K562 (cell line): ENCODE data around the gene OSBPL3. TPM values are rescaled to one million over a fixed set of nuclear protein-coding genes. Genes with fewer than 3 reads are reported as not detected.

Source experiments
- ATAC-seq: fragments of 200-7000 bp; cut with Tn5 transposase; 3 replicates; pipeline ENCODE4 v1.9.1; 2020; ENCODE audit warnings: moderate library complexity
- BruUV-seq: library from RNA; stranded (reverse); fragments of 400-500 nt; replicated peaks from 2 replicates; lab custom pipeline; 2021; lab: Mats Ljungman, UMichigan
- CTCF ChIA-PET: fragments of 300-600 bp; formaldehyde crosslinking; extraction: SDS; loops from one replicate; lab custom pipeline; 2021; ENCODE audit warnings: low intra/inter-chr PET ratio; lab: Yijun Ruan, JAX
- POLR2A ChIA-PET: fragments of 300-600, 350-650 bp; sonication (Branson Sonifier 250); formaldehyde crosslinking; extraction: SDS; loops from one replicate; lab custom pipeline; 2021; ENCODE audit warnings: antibody characterized with exemption, inconsistent platforms; lab: Yijun Ruan, JAX
- DNase-seq, 4 experiments: peaks; one replicate each; pipeline versions ENCODE4 v3.0.0 to v3.0.0-alpha.2; 2011 to 2018; ENCODE audit warnings: low spot score in 3 of 4, mixed read lengths in 3 of 4; ENCODE audit errors: extremely low read depth in 1 of 4
- FAIRE-seq: peaks from 2 replicates; lab custom pipeline; 2011; peaks lifted over from hg19 to GRCh38; lab: Jason Lieb, UNC
- H2AFZ ChIP-seq: 2 replicates; pipeline ENCODE4 v1.6.0; 2011; ENCODE audit warnings: low read depth, low read length, control low read depth, inconsistent platforms
- H3K27ac ChIP-seq: fragments of 200-600 bp; 3 replicates; pipeline ENCODE4 v1.8.0; 2011; ENCODE audit warnings: low read depth, mild to moderate bottlenecking, control low read depth, inconsistent platforms, low read length, moderate library complexity, mixed read lengths; ENCODE audit errors: extremely low read depth
- H3K27me3 ChIP-seq, 2 experiments: fragments of 300-600 bp in 1 of 2; 2 replicates in 1 of 2; 3 replicates in 1 of 2; pipeline versions ENCODE4 v1.6.0 to v1.8.0; 2011; ENCODE audit warnings: inconsistent platforms in 2 of 2, low read length in 2 of 2, mild to moderate bottlenecking in 1 of 2, mixed read lengths in 1 of 2, moderate library complexity in 1 of 2; ENCODE audit not compliant: control insufficient read depth in 2 of 2, insufficient read depth in 2 of 2
- H3K36me3 ChIP-seq: fragments of 300-600 bp; 3 replicates; pipeline ENCODE4 v1.8.0; 2011; ENCODE audit warnings: mild to moderate bottlenecking, low read length, inconsistent platforms; ENCODE audit not compliant: control insufficient read depth, insufficient read depth
- H3K4me1 ChIP-seq, 2 experiments: fragments of 200-600 bp in 1 of 2; replicated peaks in 1 of 2; 2 replicates in 1 of 2; 3 replicates in 1 of 2; pipeline versions ENCODE4 v1.5.1 to v1.8.0; 2011; ENCODE audit warnings: inconsistent platforms in 2 of 2, low read length in 2 of 2, mild to moderate bottlenecking in 1 of 2, mixed read lengths in 1 of 2, moderate library complexity in 1 of 2; ENCODE audit not compliant: control insufficient read depth in 2 of 2, insufficient read depth in 2 of 2
- H3K4me2 ChIP-seq: 2 replicates; pipeline ENCODE4 v1.6.1; 2011; ENCODE audit warnings: low read length, control low read depth, inconsistent platforms, mixed read lengths; ENCODE audit not compliant: insufficient read depth
- H3K4me3 ChIP-seq: fragments of 200-600 bp; sonication (generic), shearing (Covaris generic); 2 replicates; pipeline ENCODE4 v1.5.1; 2016; ENCODE audit warnings: control low read depth, inconsistent platforms
- H3K79me2 ChIP-seq: fragments of 200-600 bp; 3 replicates; pipeline ENCODE4 v1.8.0; 2011; ENCODE audit warnings: low read length, inconsistent platforms; ENCODE audit not compliant: control insufficient read depth, insufficient read depth
- H3K9ac ChIP-seq, 2 experiments: 2 replicates each; pipeline versions ENCODE4 v1.6.0 to v1.6.1; 2011; ENCODE audit warnings: low read depth in 2 of 2, low read length in 2 of 2, control low read depth in 1 of 2, inconsistent platforms in 1 of 2, mild to moderate bottlenecking in 1 of 2, mixed read lengths in 1 of 2; ENCODE audit not compliant: insufficient read depth in 1 of 2
- H3K9me1 ChIP-seq: one replicate; pipeline ENCODE4 v1.6.0; 2011; ENCODE audit warnings: inconsistent platforms, mild to moderate bottlenecking, low read length, moderate library complexity; ENCODE audit not compliant: control insufficient read depth, insufficient read depth
- H3K9me3 ChIP-seq: replicated peaks from 2 replicates; pipeline ENCODE4 v1.5.1; 2011; ENCODE audit warnings: low read depth, low read length, inconsistent platforms; ENCODE audit not compliant: control insufficient read depth, insufficient read depth
- H4K20me1 ChIP-seq: replicated peaks from 2 replicates; pipeline ENCODE4 v1.6.1; 2011; ENCODE audit warnings: low read length, inconsistent platforms, mixed read lengths; ENCODE audit not compliant: control insufficient read depth, insufficient read depth
- BRCA1 ChIP-seq, 2 experiments: fragments of 450-650 bp in 1 of 2; sonication (generic) in 1 of 2; formaldehyde crosslinking in 1 of 2; IDR thresholded peaks; 2 replicates each; pipeline versions ENCODE4 v1.5.0 to v1.6.1; 2017 to 2020; ENCODE audit warnings: mild to moderate bottlenecking in 1 of 2, missing genetic modification reagents in 1 of 2
- L3MBTL2 ChIP-seq: fragments of 450-650 bp; IDR thresholded peaks from 2 replicates; pipeline ENCODE4 v1.6.1; 2016; ENCODE audit warnings: mild to moderate bottlenecking, moderate library complexity
- LCOR ChIP-seq: sonication (generic); formaldehyde crosslinking; IDR thresholded peaks from 2 replicates; pipeline ENCODE4 v1.8.0; 2022; ENCODE audit warnings: mild to moderate bottlenecking, missing genetic modification reagents
- PURB ChIP-seq: sonication (generic); formaldehyde crosslinking; IDR thresholded peaks from 2 replicates; pipeline ENCODE4 v1.9.0; 2021; ENCODE audit warnings: low read depth, mild to moderate bottlenecking, missing genetic modification reagents
- ZNF41 ChIP-seq: fragments of 250-450 bp; sonication (Bioruptor Pico); conservative IDR thresholded peaks from 2 replicates; pipeline ENCODE4 v1.4.0; 2020; ENCODE audit warnings: mild to moderate bottlenecking
- WGBS: fragments of 100-300 bp; shearing (Covaris generic); methylation state at CpG from one replicate; pipeline ENCODE4 v1.1.6; 2016; ENCODE audit warnings: low coverage, mixed read lengths; ENCODE audit not compliant: insufficient coverage; ENCODE audit errors: missing lambda C conversion rate; 5-methylcytosine and 5-hydroxymethylcytosine counted together
- in situ Hi-C: fragments of 300-500 bp; cut with MboI; formaldehyde crosslinking; loops from 4 replicates; pipeline ENCODE4 v1.15.0; 2018; ENCODE audit warnings: inconsistent platforms, mixed read lengths
- intact Hi-C: fragments of 100-400 bp; cut with micrococcal nuclease; formaldehyde crosslinking; loops from 2 replicates; pipeline ENCODE4 v1.14.2; 2022
- polyA plus RNA-seq, 8 experiments: library from polyadenylated mRNA; depleted of rRNA in 4 of 8; stranded (reverse) in 5 of 8; unstranded in 3 of 8; fragments of >200 nt; fragmentation: Nextera tagmentation in 2 of 8; fragmentation: Illumina TruSeq in 1 of 8; extraction: Ambion mirVana in 2 of 8; extraction: Trizol in 1 of 8; gene quantifications; 2 replicates each; pipeline versions ENCODE4 v1.2.1 to v1.2.3, GENCODE V29; 2011 to 2014; ENCODE audit warnings: inconsistent platforms in 1 of 8, missing spikeins in 1 of 8
- total RNA-seq, 7 experiments: library from RNA; depleted of rRNA in 6 of 7; stranded (reverse); fragments of >200 nt in 6 of 7; fragmentation: Illumina TruSeq in 2 of 7; extraction: Trizol in 2 of 7; gene quantifications; 2 replicates each; pipeline versions ENCODE4 v1.2.1 to v1.2.3, GENCODE V29; 2011 to 2021; ENCODE audit warnings: low replicate concordance in 1 of 7
- TF ChIP-seq, protein P1 (sequence below): sonication (generic); formaldehyde crosslinking; IDR thresholded peaks from 2 replicates; pipeline ENCODE4 v1.9.0; 2022; ENCODE audit warnings: mild to moderate bottlenecking, missing genetic modification reagents
- TF ChIP-seq, protein P2 (sequence below): fragments of 450-650 bp; formaldehyde crosslinking; IDR thresholded peaks from 2 replicates; pipeline ENCODE4 v1.4.0; 2022; ENCODE audit warnings: mild to moderate bottlenecking, moderate library complexity
- TF ChIP-seq, protein P3 (sequence below): IDR thresholded peaks from 2 replicates; pipeline ENCODE4 v1.6.1; 2012; ENCODE audit warnings: low read depth, low read length, improper control_type of control experiment, borderline replicate concordance
- TF ChIP-seq, protein P4 (sequence below): IDR thresholded peaks from 2 replicates; pipeline ENCODE4 v1.6.1; 2014; ENCODE audit warnings: antibody characterized with exemption

OSBPL3 gene
- total and polyA plus RNA-seq, 9 of the 15 experiments (the other 6 are each of a cell fraction or from before 2014, with no cell fraction given), result 4.8 to 37.2 (median 26.5) TPM

DNA sequence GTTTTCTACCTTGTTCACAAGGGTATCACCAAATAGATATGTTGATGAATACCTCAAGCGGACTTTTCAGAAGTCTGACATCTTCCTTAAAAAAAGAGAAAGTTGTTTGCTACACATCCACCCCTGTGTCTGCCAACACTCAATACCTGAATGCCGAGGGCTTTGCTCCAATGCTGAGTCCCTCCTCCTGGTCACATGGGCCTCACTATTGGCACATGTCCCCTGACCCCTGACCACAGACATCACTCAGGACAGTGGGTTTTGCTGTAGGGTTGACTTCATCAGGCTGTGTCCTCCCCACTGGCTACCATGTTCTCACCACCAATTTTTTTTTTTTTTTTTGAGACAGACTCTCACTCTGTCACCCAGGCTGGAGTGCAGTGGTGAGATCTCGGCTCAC lies 76.4 kb downstream of the OSBPL3 start:
- Histone ChIP-seq H3K36me3 (no peaks in the 10 kb centered on the region), H3K9ac (no peak overlapping the region), H3K9me1 (no peaks in the 10 kb centered on the region), H3K9me3 (no peaks in the 10 kb centered on the region), H3K4me3 (no peak overlapping the region), H3K27me3 (no peaks in the 10 kb centered on the region), H3K4me1 (peaks cover 18 to 71% of the 10 kb centered on the region in 2 experiments), H3K79me2 (peaks cover 88% of the 10 kb centered on the region), H3K27ac (no peak overlapping the region), H3K4me2 (no peak overlapping the region), H4K20me1 (no peaks in the 10 kb centered on the region), H2AFZ (no peak overlapping the region)
- WGBS, result 93% methylated on average over 2 of the region's 3 CpGs
- ATAC-seq (no peak), FAIRE-seq (no peak), DNase-seq (no peak)
- POLR2A ChIA-PET, result no interaction called here
- TF ChIP-seq PURB (CRISPR knock-in tag), result no peak
- TF ChIP-seq, protein P1, sequence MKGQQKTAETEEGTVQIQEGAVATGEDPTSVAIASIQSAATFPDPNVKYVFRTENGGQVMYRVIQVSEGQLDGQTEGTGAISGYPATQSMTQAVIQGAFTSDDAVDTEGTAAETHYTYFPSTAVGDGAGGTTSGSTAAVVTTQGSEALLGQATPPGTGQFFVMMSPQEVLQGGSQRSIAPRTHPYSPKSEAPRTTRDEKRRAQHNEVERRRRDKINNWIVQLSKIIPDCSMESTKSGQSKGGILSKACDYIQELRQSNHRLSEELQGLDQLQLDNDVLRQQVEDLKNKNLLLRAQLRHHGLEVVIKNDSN, result peak; percentile 53; the same call in 1 of the 2 replicates
- intact Hi-C loops, result no loop called here
- CTCF ChIA-PET, result interaction anchor here (0.7 kb wide), 1 partner anchor 163 kb away, joined by 3 read pairs; no protein-coding TSS in a partner anchor
- BruUV-seq, result no TSS peak
- in situ Hi-C loops, result no loop called here

DNA sequence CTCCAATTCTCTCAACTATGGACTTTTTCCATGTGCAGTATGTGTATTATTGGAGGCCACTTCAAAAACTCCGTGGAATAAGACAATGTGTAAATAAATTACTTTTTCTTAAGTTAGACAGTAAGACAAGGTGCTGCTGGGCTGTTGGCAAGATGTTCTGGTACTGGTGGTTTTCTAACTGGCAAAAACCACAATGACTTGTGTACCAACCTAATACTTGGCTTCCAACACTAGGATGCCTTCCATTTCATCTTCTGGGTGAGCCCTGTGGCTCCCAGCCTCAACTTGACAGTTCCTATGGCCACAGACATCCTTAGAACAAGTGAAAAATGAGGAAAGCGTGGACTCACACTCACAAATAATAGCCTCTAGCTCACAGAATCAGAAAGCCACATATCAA lies 77.0 kb downstream of the OSBPL3 start:
- FAIRE-seq (no peak), DNase-seq (no peak), ATAC-seq (no peak)
- H3K36me3 ChIP-seq, result no peaks in the 10 kb centered on the region
- H3K27ac ChIP-seq, result no peak overlapping the region
- ChIA-PET CTCF (no interaction called here), POLR2A (interaction anchor here (1.0 kb wide), 1 partner anchor 82 kb away, joined by 3 read pairs; no protein-coding TSS in a partner anchor)
- no peaks in the 10 kb centered on the region for H3K9me1 ChIP-seq
- peaks cover 88% of the 10 kb centered on the region for H3K79me2 ChIP-seq
- no peaks in the 10 kb centered on the region for H3K9me3 ChIP-seq
- no TSS peak for BruUV-seq
- no peak overlapping the region; the same call in 1 of the 2 replicates for H3K4me2 ChIP-seq
- peaks cover 17 to 65% of the 10 kb centered on the region in 2 experiments for H3K4me1 ChIP-seq
- 82% methylated on average over 2 of the region's 2 CpGs for WGBS
- no peak overlapping the region for H2AFZ ChIP-seq
- H3K9ac ChIP-seq, result no peak overlapping the region
- in situ Hi-C loops (no loop called here), intact Hi-C loops (no loop called here)
- H4K20me1 ChIP-seq, result no peaks in the 10 kb centered on the region
- H3K4me3 ChIP-seq, result no peak overlapping the region
- H3K27me3 ChIP-seq, result no peaks in the 10 kb centered on the region
- no peak for TF ChIP-seq BRCA1 (IDR thresholded peaks at IDR 0.05)
- TF ChIP-seq BRCA1 (CRISPR knock-in tag; IDR thresholded peaks at IDR 0.05), result no peak
- TF ChIP-seq, protein P2, sequence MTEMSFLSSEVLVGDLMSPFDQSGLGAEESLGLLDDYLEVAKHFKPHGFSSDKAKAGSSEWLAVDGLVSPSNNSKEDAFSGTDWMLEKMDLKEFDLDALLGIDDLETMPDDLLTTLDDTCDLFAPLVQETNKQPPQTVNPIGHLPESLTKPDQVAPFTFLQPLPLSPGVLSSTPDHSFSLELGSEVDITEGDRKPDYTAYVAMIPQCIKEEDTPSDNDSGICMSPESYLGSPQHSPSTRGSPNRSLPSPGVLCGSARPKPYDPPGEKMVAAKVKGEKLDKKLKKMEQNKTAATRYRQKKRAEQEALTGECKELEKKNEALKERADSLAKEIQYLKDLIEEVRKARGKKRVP (CRISPR knock-in tag), result no peak
- TF ChIP-seq L3MBTL2, result no peak
- TF ChIP-seq, protein P3, sequence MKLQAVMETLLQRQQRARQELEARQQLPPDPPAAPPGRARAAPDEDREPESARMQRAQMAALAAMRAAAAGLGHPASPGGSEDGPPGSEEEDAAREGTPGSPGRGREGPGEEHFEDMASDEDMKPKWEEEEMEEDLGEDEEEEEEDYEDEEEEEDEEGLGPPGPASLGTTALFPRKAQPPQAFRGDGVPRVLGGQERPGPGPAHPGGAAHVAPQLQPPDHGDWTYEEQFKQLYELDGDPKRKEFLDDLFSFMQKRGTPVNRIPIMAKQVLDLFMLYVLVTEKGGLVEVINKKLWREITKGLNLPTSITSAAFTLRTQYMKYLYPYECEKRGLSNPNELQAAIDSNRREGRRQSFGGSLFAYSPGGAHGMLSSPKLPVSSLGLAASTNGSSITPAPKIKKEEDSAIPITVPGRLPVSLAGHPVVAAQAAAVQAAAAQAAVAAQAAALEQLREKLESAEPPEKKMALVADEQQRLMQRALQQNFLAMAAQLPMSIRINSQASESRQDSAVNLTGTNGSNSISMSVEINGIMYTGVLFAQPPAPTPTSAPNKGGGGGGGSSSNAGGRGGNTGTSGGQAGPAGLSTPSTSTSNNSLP, result no peak
- TF ChIP-seq ZNF41 (CRISPR knock-in tag), result no peak
- TF ChIP-seq LCOR (CRISPR knock-in tag), result no peak
- TF ChIP-seq, protein P4, sequence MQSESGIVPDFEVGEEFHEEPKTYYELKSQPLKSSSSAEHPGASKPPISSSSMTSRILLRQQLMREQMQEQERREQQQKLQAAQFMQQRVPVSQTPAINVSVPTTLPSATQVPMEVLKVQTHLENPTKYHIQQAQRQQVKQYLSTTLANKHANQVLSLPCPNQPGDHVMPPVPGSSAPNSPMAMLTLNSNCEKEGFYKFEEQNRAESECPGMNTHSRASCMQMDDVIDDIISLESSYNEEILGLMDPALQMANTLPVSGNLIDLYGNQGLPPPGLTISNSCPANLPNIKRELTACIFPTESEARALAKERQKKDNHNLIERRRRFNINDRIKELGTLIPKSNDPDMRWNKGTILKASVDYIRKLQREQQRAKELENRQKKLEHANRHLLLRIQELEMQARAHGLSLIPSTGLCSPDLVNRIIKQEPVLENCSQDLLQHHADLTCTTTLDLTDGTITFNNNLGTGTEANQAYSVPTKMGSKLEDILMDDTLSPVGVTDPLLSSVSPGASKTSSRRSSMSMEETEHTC, result no peak
